ENCODE data around the gene ADAM23. TPM values are rescaled to one million over a fixed set of nuclear protein-coding genes. Genes with fewer than 3 reads are reported as not detected.

Gene ADAM23
- total and polyA plus RNA-seq, 2 donors from 2014 or later = 1.0 to 2.5 TPM

DNA sequence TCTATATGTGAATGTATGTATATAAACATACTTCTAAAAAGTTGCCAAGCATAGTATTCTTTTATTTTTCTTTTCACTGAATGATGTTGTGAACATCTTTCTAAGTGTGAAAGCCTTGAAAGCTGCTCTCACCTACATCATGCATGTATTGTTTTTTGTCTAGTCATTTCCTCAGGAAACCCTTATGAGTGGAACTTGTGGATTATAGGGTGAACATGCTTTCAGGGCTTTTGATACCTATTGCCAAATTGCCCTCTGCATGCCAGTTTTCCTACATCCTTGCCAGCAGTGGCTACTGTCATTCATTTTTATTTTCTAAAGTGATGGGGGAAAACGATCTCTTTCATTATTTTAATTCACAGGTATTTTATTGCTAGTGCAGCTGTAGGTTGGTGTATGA, 78.3 kb downstream of the ADAM23 start:
- TF ChIP-seq, protein P1, sequence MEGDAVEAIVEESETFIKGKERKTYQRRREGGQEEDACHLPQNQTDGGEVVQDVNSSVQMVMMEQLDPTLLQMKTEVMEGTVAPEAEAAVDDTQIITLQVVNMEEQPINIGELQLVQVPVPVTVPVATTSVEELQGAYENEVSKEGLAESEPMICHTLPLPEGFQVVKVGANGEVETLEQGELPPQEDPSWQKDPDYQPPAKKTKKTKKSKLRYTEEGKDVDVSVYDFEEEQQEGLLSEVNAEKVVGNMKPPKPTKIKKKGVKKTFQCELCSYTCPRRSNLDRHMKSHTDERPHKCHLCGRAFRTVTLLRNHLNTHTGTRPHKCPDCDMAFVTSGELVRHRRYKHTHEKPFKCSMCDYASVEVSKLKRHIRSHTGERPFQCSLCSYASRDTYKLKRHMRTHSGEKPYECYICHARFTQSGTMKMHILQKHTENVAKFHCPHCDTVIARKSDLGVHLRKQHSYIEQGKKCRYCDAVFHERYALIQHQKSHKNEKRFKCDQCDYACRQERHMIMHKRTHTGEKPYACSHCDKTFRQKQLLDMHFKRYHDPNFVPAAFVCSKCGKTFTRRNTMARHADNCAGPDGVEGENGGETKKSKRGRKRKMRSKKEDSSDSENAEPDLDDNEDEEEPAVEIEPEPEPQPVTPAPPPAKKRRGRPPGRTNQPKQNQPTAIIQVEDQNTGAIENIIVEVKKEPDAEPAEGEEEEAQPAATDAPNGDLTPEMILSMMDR (IDR thresholded peaks at IDR 0.05; ENCODE audit: borderline replicate concordance, extremely low read depth, insufficient read depth) = no peak
- Histone ChIP-seq H3K36me3 (ENCODE audit: control insufficient read depth in 2 of 3, insufficient read depth in 3 of 3, low read length in 3 of 3) (no peaks in the 10 kb centered on the region), H3K27me3 (ENCODE audit: control insufficient read depth, insufficient read depth, low read length) (no peaks in the 10 kb centered on the region), H3K9ac (ENCODE audit: low read length in 3 of 3) (no peak overlapping the region), H3K27ac (ENCODE audit: low read depth in 2 of 2, low read length in 2 of 2) (no peak overlapping the region), H3K9me3 (ENCODE audit: control insufficient read depth in 2 of 3, insufficient read depth in 1 of 3, low read length in 3 of 3) (no peaks in the 10 kb centered on the region), H3K4me3 (ENCODE audit: low read length in 3 of 3) (no peak overlapping the region), H3K4me1 (ENCODE audit: control insufficient read depth in 2 of 3, insufficient read depth in 2 of 3, low read depth in 1 of 3, low read length in 3 of 3) (no peaks in the 10 kb centered on the region)
- DNase-seq (no peak), FAIRE-seq (no peak)
- intact Hi-C loops (cut with DNase I) = no loop called here

DNA sequence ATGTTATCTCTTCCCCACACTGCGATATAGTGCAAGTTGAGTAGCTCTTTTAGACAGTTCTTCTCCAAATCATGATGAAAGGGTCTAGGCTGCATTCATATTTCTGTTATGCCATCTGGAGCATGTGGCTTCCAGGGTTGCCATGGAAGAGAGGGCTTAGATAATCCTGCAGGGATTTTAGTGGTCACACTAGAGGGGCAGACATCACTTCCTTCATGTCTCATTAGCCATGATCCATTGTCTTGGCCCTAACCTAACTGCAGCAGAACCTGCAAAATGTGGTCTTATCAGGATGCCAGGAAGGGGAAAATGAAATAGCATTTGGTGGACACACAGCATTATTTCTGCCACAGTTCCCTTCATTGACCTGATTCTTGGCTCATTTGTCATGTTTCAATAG, 83.1 kb downstream of the ADAM23 start:
- DNase-seq (no peak), FAIRE-seq (no peak)
- no peak overlapping the region for H3K4me3 ChIP-seq (ENCODE audit: low read length in 3 of 3)
- no peak overlapping the region for H3K9ac ChIP-seq (ENCODE audit: low read length in 3 of 3)
- intact Hi-C loops (cut with DNase I) = no loop called here
- no peaks in the 10 kb centered on the region for H3K9me3 ChIP-seq (ENCODE audit: control insufficient read depth in 2 of 3, insufficient read depth in 1 of 3, low read length in 3 of 3)
- H3K27me3 ChIP-seq (ENCODE audit: control insufficient read depth, insufficient read depth, low read length) = no peaks in the 10 kb centered on the region
- no peaks in the 10 kb centered on the region for H3K4me1 ChIP-seq (ENCODE audit: control insufficient read depth in 2 of 3, insufficient read depth in 2 of 3, low read depth in 1 of 3, low read length in 3 of 3)
- TF ChIP-seq, protein P1 (IDR thresholded peaks at IDR 0.05; ENCODE audit: borderline replicate concordance, extremely low read depth, insufficient read depth) = no peak
- no peaks in the 10 kb centered on the region for H3K36me3 ChIP-seq (ENCODE audit: control insufficient read depth in 2 of 3, insufficient read depth in 3 of 3, low read length in 3 of 3)
- H3K27ac ChIP-seq (ENCODE audit: low read depth in 2 of 2, low read length in 2 of 2) = no peak overlapping the region

DNA sequence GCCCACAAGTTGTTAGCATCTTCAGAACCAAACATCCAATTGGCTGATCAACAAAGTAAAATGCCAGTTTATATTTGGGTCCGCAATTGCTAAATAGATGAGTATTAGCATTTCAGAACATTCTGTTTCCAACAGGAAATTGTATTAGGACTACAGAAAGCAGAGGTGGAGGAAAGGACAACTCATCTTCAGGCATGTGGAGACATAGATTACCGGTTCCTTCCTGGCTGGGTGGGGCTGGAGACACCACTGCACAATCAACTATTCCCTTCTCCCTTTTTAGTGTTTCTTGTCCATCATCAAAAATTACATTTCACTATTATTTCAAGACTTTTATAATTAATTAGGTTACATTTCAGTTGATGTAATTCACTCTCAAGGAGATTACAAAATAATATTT, 83.8 kb downstream of the ADAM23 start:
- TF ChIP-seq, protein P1 (IDR thresholded peaks at IDR 0.05; ENCODE audit: borderline replicate concordance, extremely low read depth, insufficient read depth) = no peak
- H3K36me3 ChIP-seq (ENCODE audit: control insufficient read depth in 2 of 3, insufficient read depth in 3 of 3, low read length in 3 of 3) = no peaks in the 10 kb centered on the region
- DNase-seq (no peak), FAIRE-seq (no peak)
- H3K27ac ChIP-seq (ENCODE audit: low read depth in 2 of 2, low read length in 2 of 2) = no peak overlapping the region
- intact Hi-C loops (cut with DNase I) = no loop called here
- no peak overlapping the region for H3K4me3 ChIP-seq (ENCODE audit: low read length in 3 of 3)
- H3K9ac ChIP-seq (ENCODE audit: low read length in 3 of 3) = no peak overlapping the region
- H3K4me1 ChIP-seq (ENCODE audit: control insufficient read depth in 2 of 3, insufficient read depth in 2 of 3, low read depth in 1 of 3, low read length in 3 of 3) = no peaks in the 10 kb centered on the region
- no peaks in the 10 kb centered on the region for H3K9me3 ChIP-seq (ENCODE audit: control insufficient read depth in 2 of 3, insufficient read depth in 1 of 3, low read length in 3 of 3)
- H3K27me3 ChIP-seq (ENCODE audit: control insufficient read depth, insufficient read depth, low read length) = no peaks in the 10 kb centered on the region

DNA sequence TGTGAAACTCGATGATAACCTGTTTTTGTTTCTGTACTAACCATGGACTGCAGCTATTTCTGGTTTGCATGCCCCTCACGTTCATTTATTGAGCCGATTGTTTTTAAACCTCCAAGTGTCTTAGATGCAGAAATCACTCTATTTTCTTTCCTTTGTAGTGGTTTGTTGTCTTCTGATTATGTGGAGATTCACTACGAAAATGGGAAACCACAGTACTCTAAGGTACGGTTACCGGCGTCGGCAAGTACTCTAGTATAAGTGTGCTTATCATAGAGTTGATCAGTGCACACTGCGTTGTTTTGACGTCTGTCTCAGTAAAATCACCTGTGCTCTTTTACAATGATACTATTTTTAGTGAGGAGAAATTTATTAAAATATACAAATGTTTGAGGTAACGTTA, 87.4 kb downstream of the ADAM23 start:
- FAIRE-seq (no peak), DNase-seq (no peak)
- H3K4me1 ChIP-seq (ENCODE audit: control insufficient read depth in 2 of 3, insufficient read depth in 2 of 3, low read depth in 1 of 3, low read length in 3 of 3) = no peaks in the 10 kb centered on the region
- no peak overlapping the region for H3K27ac ChIP-seq (ENCODE audit: low read depth in 2 of 2, low read length in 2 of 2)
- H3K27me3 ChIP-seq (ENCODE audit: control insufficient read depth, insufficient read depth, low read length) = no peaks in the 10 kb centered on the region
- H3K4me3 ChIP-seq (ENCODE audit: low read length in 3 of 3) = no peak overlapping the region
- intact Hi-C loops (cut with DNase I) = no loop called here
- H3K9ac ChIP-seq (ENCODE audit: low read length in 3 of 3) = no peak overlapping the region
- TF ChIP-seq, protein P1 (IDR thresholded peaks at IDR 0.05; ENCODE audit: borderline replicate concordance, extremely low read depth, insufficient read depth) = no peak
- no peaks in the 10 kb centered on the region for H3K9me3 ChIP-seq (ENCODE audit: control insufficient read depth in 2 of 3, insufficient read depth in 1 of 3, low read length in 3 of 3)
- no peaks in the 10 kb centered on the region for H3K36me3 ChIP-seq (ENCODE audit: control insufficient read depth in 2 of 3, insufficient read depth in 3 of 3, low read length in 3 of 3)
